ENCODE data around the gene GSTT2.
"Not testable (repeated sequence)": the region's sequence is repeated elsewhere in the genome, so short reads cannot be mapped to it uniquely, and the experiment has no call there.

GSTT2 gene

GRCh38 chr22:23974345-23974744 lies 5.6 kb upstream of the GSTT2 start, which contains the start of gene DDT:
DDT (minus strand) TSS chr22:23974441; CDS start chr22:23974414, 27 bp downstream.
- H3K27me3 ChIP-seq (ENCODE audit: control insufficient read depth in 2 of 2, insufficient read depth in 2 of 2, low read length in 2 of 2); H3K9me3 ChIP-seq (ENCODE audit: control insufficient read depth in 2 of 2, low read length in 2 of 2); H3K4me3 ChIP-seq (ENCODE audit: low read length in 2 of 2); H3K9ac ChIP-seq (ENCODE audit: low read depth in 1 of 2, low read length in 2 of 2); H3K27ac ChIP-seq (ENCODE audit: low read depth in 2 of 2, low read length in 2 of 2); H3K4me1 ChIP-seq (ENCODE audit: control insufficient read depth in 2 of 2, insufficient read depth in 2 of 2, low read length in 2 of 2): not testable (repeated sequence)
- H3K36me3 ChIP-seq (ENCODE audit: control insufficient read depth in 2 of 2, insufficient read depth in 2 of 2, low read length in 2 of 2) = peaks cover 26% of the 10 kb centered on the region in 2 donors

GRCh38 chr22:23974836-23975352 lies 5.0 kb upstream of the GSTT2 start:
- not testable (repeated sequence) for H3K9ac ChIP-seq (ENCODE audit: low read depth in 1 of 2, low read length in 2 of 2); H3K4me3 ChIP-seq (ENCODE audit: low read length in 2 of 2); H3K9me3 ChIP-seq (ENCODE audit: control insufficient read depth in 2 of 2, low read length in 2 of 2); H3K27me3 ChIP-seq (ENCODE audit: control insufficient read depth in 2 of 2, insufficient read depth in 2 of 2, low read length in 2 of 2); H3K4me1 ChIP-seq (ENCODE audit: control insufficient read depth in 2 of 2, insufficient read depth in 2 of 2, low read length in 2 of 2); H3K27ac ChIP-seq (ENCODE audit: low read depth in 2 of 2, low read length in 2 of 2)
- H3K36me3 ChIP-seq (ENCODE audit: control insufficient read depth in 2 of 2, insufficient read depth in 2 of 2, low read length in 2 of 2) = peaks cover 20 to 21% of the 10 kb centered on the region in 2 donors

- not testable (repeated sequence) for H3K27me3 ChIP-seq (ENCODE audit: control insufficient read depth in 2 of 2, insufficient read depth in 2 of 2, low read length in 2 of 2); H3K9me3 ChIP-seq (ENCODE audit: control insufficient read depth in 2 of 2, low read length in 2 of 2); H3K4me3 ChIP-seq (ENCODE audit: low read length in 2 of 2); H3K9ac ChIP-seq (ENCODE audit: low read depth in 1 of 2, low read length in 2 of 2); H3K36me3 ChIP-seq (ENCODE audit: control insufficient read depth in 2 of 2, insufficient read depth in 2 of 2, low read length in 2 of 2); H3K4me1 ChIP-seq (ENCODE audit: control insufficient read depth in 2 of 2, insufficient read depth in 2 of 2, low read length in 2 of 2); H3K27ac ChIP-seq (ENCODE audit: low read depth in 2 of 2, low read length in 2 of 2)
Observed at GRCh38 chr22:23977304-23977703, 2.6 kb upstream of the GSTT2 start.

- not testable (repeated sequence) for H3K27ac ChIP-seq (ENCODE audit: low read depth in 2 of 2, low read length in 2 of 2); H3K36me3 ChIP-seq (ENCODE audit: control insufficient read depth in 2 of 2, insufficient read depth in 2 of 2, low read length in 2 of 2); H3K4me1 ChIP-seq (ENCODE audit: control insufficient read depth in 2 of 2, insufficient read depth in 2 of 2, low read length in 2 of 2); H3K4me3 ChIP-seq (ENCODE audit: low read length in 2 of 2); H3K9me3 ChIP-seq (ENCODE audit: control insufficient read depth in 2 of 2, low read length in 2 of 2); H3K27me3 ChIP-seq (ENCODE audit: control insufficient read depth in 2 of 2, insufficient read depth in 2 of 2, low read length in 2 of 2); H3K9ac ChIP-seq (ENCODE audit: low read depth in 1 of 2, low read length in 2 of 2)
Observed at GRCh38 chr22:23980567-23980966, 633 bp downstream of the GSTT2 start.

- Histone ChIP-seq H3K4me3 (ENCODE audit: low read length in 2 of 2) (no peak overlapping the region), H3K9me3 (ENCODE audit: control insufficient read depth in 2 of 2, low read length in 2 of 2) (no peaks in the 10 kb centered on the region), H3K27ac (ENCODE audit: low read depth in 2 of 2, low read length in 2 of 2) (no peak overlapping the region), H3K36me3 (ENCODE audit: control insufficient read depth in 2 of 2, insufficient read depth in 2 of 2, low read length in 2 of 2) (no peaks in the 10 kb centered on the region), H3K9ac (ENCODE audit: low read depth in 1 of 2, low read length in 2 of 2) (no peak overlapping the region), H3K27me3 (ENCODE audit: control insufficient read depth in 2 of 2, insufficient read depth in 2 of 2, low read length in 2 of 2) (no peaks in the 10 kb centered on the region), H3K4me1 (ENCODE audit: control insufficient read depth in 2 of 2, insufficient read depth in 2 of 2, low read length in 2 of 2) (no peaks in the 10 kb centered on the region)
Observed at GRCh38 chr22:23984430-23984829, 4.5 kb downstream of the GSTT2 start.

- not testable (repeated sequence) for H3K36me3 ChIP-seq (ENCODE audit: control insufficient read depth in 2 of 2, insufficient read depth in 2 of 2, low read length in 2 of 2); H3K27me3 ChIP-seq (ENCODE audit: control insufficient read depth in 2 of 2, insufficient read depth in 2 of 2, low read length in 2 of 2)
Observed at GRCh38 chr22:23986089-23986488, 6.2 kb downstream of the GSTT2 start.

GRCh38 chr22:23986538-23987178 lies 6.7 kb downstream of the GSTT2 start:
- H3K9ac ChIP-seq (ENCODE audit: low read depth in 1 of 2, low read length in 2 of 2); H3K9me3 ChIP-seq (ENCODE audit: control insufficient read depth in 2 of 2, low read length in 2 of 2); H3K36me3 ChIP-seq (ENCODE audit: control insufficient read depth in 2 of 2, insufficient read depth in 2 of 2, low read length in 2 of 2); H3K27ac ChIP-seq (ENCODE audit: low read depth in 2 of 2, low read length in 2 of 2); H3K4me3 ChIP-seq (ENCODE audit: low read length in 2 of 2); H3K27me3 ChIP-seq (ENCODE audit: control insufficient read depth in 2 of 2, insufficient read depth in 2 of 2, low read length in 2 of 2); H3K4me1 ChIP-seq (ENCODE audit: control insufficient read depth in 2 of 2, insufficient read depth in 2 of 2, low read length in 2 of 2): not testable (repeated sequence)

More at GRCh38 chr22:23986089-23986488, 6.2 kb downstream of the GSTT2 start:
- not testable (repeated sequence) for H3K4me1 ChIP-seq (ENCODE audit: control insufficient read depth in 2 of 2, insufficient read depth in 2 of 2, low read length in 2 of 2); H3K4me3 ChIP-seq (ENCODE audit: low read length in 2 of 2); H3K9ac ChIP-seq (ENCODE audit: low read depth in 1 of 2, low read length in 2 of 2); H3K27ac ChIP-seq (ENCODE audit: low read depth in 2 of 2, low read length in 2 of 2); H3K9me3 ChIP-seq (ENCODE audit: control insufficient read depth in 2 of 2, low read length in 2 of 2)

GRCh38 chr22:23989583-23990244 lies 9.8 kb downstream of the GSTT2 start:
- not testable (repeated sequence) for H3K9me3 ChIP-seq (ENCODE audit: control insufficient read depth in 2 of 2, low read length in 2 of 2); H3K4me3 ChIP-seq (ENCODE audit: low read length in 2 of 2); H3K27ac ChIP-seq (ENCODE audit: low read depth in 2 of 2, low read length in 2 of 2); H3K4me1 ChIP-seq (ENCODE audit: control insufficient read depth in 2 of 2, insufficient read depth in 2 of 2, low read length in 2 of 2); H3K9ac ChIP-seq (ENCODE audit: low read depth in 1 of 2, low read length in 2 of 2); H3K36me3 ChIP-seq (ENCODE audit: control insufficient read depth in 2 of 2, insufficient read depth in 2 of 2, low read length in 2 of 2); H3K27me3 ChIP-seq (ENCODE audit: control insufficient read depth in 2 of 2, insufficient read depth in 2 of 2, low read length in 2 of 2)

GRCh38 chr22:23993080-23993479 lies 13.1 kb downstream of the GSTT2 start:
- H3K36me3 ChIP-seq (ENCODE audit: control insufficient read depth in 2 of 2, insufficient read depth in 2 of 2, low read length in 2 of 2); H3K27me3 ChIP-seq (ENCODE audit: control insufficient read depth in 2 of 2, insufficient read depth in 2 of 2, low read length in 2 of 2); H3K9ac ChIP-seq (ENCODE audit: low read depth in 1 of 2, low read length in 2 of 2); H3K9me3 ChIP-seq (ENCODE audit: control insufficient read depth in 2 of 2, low read length in 2 of 2); H3K4me1 ChIP-seq (ENCODE audit: control insufficient read depth in 2 of 2, insufficient read depth in 2 of 2, low read length in 2 of 2); H3K4me3 ChIP-seq (ENCODE audit: low read length in 2 of 2); H3K27ac ChIP-seq (ENCODE audit: low read depth in 2 of 2, low read length in 2 of 2): not testable (repeated sequence)

GRCh38 chr22:23993581-23994177 lies 13.7 kb downstream of the GSTT2 start:
- not testable (repeated sequence) for H3K4me1 ChIP-seq (ENCODE audit: control insufficient read depth in 2 of 2, insufficient read depth in 2 of 2, low read length in 2 of 2); H3K27me3 ChIP-seq (ENCODE audit: control insufficient read depth in 2 of 2, insufficient read depth in 2 of 2, low read length in 2 of 2); H3K36me3 ChIP-seq (ENCODE audit: control insufficient read depth in 2 of 2, insufficient read depth in 2 of 2, low read length in 2 of 2); H3K9ac ChIP-seq (ENCODE audit: low read depth in 1 of 2, low read length in 2 of 2); H3K27ac ChIP-seq (ENCODE audit: low read depth in 2 of 2, low read length in 2 of 2); H3K9me3 ChIP-seq (ENCODE audit: control insufficient read depth in 2 of 2, low read length in 2 of 2); H3K4me3 ChIP-seq (ENCODE audit: low read length in 2 of 2)

Data from mucosa of rectum (tissue), 2 donors.